HG03135 (cell line): ENCODE measurements around the gene SIGLEC1.

Source experiments
- ATAC-seq: cut with Tn5 transposase; IDR thresholded peaks from one replicate; pipeline ENCODE4 v1.9.1; 2021; ENCODE audit warnings: mild to moderate bottlenecking, moderate library complexity; ENCODE audit not compliant: unreplicated experiment

The SIGLEC1 gene

DNA sequence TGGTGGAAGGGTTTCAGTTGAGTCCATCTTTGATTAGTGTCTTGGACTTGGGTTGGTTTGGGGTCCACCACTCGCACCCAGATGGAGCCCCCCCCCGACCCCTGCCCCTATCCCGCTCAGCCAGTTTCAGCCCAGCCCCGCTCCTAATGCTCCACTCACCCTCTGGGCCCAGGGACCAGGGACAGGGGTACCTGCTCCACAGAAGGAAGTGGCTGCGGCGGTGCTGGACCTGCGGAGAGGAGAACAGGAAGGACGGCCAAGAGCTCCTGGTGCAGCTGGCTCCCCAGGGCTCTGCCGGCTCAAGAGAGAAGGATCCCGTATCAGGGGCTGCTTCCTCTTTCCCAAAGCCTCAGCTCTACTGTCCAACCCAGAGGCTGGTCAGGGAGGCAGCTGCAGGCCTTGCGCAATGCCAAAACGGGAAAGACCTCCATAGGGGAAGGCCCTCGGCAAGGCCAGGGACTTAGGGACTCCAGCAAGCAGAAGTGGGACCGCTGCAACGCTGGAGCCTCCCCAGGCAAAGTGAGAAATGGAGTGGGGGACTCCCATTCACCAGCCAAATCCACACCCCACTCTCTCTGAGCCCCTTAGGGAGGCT, at the start of gene SIGLEC1:
TSS of gene SIGLEC1 (minus strand) at position 322 of the 595 bp plus-strand sequence. CDS start 5,472 bp downstream, outside the sequence.
- ATAC-seq = no peak

DNA sequence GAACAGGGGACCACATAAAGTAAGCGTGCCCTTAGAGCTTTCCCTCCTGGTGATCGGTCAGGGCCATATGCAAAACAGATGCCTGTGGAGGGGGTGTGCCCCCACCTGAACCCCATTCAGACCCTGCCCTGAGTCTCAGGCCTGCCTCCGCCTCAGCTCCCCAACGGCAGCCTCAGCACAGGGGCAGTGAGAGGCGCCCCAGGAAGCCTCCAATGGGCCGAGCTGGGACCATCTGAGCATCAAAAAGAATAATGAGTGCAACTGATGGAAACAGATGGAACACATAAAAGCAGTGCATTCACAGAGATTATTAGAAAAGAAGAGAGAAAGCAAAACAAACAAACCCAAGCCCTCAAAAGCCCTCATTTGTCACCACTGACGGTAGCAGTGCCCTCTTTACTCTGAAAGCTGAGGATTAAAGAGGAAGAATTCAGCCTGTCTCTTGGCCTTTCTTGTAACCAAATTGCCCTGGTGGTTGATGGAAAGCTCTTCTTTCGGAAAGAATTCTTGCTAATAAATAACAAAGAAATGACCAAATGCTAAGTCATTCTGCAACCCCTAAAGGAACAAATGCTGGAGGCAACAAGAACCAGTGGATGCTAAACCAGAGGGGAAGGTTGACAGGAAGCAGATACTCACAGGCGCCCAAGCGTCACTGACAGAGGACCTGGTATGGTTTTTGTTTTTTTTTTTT, 48.4 kb upstream of the SIGLEC1 start:
- no peak for ATAC-seq

DNA sequence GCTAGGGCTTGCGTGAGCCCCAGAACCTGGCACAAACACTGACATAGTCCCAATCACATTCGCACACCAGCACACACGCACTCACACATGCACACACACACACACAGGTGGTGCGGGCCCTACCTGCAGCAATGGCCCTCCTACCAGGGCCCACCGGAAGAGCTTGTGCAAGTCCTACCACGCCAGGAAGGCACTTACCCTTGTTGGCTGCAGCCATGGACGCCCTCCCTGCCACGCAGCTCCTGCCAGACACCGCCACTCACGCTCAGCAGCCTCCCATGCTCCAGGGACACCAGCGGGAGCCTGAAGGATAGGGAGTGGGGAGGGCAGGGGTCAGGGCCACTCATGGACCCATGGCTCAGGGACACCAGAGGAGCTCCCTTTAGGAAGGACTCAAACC, 47.5 kb upstream of the SIGLEC1 start:
- no peak for ATAC-seq

DNA sequence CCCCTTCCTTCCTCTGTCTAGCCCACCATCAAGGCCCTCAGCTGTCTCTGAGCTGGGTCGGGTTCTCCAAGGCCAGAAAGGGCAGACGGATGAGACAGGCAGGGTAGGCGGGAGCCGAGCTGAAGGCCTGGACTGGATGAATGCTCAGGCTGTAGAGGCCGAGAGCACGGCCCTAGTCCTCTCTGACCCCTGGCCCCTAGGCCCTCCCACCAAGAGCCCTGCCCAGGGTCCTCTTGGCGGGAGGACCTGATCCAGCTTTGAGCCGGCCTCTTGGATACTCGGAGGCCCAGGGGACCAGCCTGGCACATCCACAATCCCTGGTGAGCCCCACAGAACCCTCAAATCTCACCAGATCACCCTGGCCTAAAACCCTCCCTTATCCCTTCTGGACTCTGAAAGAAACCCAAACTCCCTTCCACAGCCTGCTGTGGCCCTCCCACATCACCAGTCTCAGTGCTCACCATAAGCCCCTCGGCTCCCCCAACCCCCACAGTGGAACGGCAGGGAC, 47.0 kb upstream of the SIGLEC1 start:
- no peak for ATAC-seq

DNA sequence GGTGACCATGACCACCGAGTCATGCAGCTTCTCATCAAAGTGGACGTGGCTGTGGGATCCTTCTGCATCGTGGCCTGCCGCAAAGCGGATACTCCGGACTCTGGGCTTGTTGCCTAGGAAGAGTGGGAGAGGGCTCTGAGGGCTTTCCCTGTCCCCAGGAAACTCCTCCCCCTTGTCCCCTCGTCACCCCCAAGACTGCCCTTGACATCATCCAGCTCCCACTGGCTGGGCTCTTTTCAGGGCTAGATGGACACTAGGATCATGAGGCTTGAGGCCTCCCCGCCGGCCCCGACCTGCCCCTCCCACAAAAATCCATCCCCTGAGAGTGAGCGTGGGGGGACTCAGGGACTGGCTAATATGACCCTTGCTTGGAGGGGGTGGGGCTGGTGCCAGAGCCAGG, 46.2 kb upstream of the SIGLEC1 start:
- ATAC-seq = no peak

DNA sequence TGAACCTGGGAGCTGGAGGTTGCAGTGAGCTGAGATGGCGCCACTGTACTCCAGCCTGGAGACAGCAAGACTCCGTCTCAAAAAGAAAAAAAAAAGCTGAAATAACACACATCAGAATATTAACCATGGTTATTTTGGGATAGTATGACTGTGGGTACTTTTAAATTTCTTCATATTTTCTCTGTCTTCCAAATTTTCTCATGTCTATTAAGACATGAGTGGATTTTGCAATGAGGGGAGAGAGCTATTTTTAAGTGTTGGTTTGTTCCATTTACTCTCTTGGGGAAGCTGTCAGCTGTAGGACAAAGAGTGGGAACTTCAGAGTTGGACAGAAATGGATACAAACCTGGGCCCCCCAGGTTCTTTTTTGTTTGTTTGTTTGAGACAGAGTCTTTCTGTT, 44.9 kb upstream of the SIGLEC1 start:
- ATAC-seq = no peak

DNA sequence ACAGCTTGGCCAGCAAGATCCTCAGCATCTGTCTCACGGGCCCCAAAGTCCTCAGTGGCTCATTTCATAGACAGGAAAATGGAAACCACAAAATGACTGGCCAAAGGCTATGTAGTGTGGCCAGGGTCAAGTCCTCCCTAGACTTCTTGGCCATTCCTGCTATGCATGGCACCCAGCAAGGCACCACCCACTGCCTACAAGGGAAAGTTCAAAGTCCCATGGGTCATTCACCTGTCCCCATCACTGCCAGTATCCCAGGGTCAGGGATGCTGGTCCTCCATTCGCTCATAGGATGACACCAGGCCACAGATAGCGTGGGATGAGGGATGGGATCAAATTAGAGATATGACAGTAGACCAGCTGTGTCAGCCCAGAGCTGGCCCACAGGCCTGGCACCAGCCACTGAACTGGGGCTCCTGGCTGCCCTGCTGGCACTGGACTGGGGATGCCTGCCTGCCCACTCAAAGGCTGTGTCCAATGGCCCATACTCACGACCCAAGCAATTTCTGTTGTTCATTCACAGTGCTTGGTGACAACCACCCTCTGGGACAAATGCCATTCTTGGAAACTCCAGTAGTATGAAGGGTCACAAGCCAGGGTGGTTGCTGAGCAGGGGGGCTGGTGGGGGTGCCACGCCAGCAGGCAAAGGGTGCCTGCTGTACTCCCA, 43.5 kb upstream of the SIGLEC1 start:
- ATAC-seq = no peak

DNA sequence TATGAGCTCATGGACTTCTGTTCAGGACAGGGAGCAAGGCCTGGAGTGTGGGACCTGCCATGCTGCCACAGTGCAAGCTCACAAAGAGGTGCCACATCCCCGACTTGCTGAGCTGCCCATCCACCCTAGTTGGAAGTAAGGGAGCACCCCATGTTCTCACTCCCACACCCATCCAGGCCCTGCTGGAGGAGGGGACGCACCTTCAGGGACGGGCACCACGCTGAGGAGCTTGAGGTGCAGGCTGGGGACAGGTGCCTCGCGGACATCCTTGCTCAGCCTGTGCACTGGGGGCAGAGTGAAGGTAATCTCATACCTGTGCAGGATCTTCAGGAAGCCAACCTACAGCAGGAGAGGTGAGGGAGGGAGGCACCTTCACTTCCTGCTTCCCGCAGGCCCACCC, 42.9 kb upstream of the SIGLEC1 start:
- no peak for ATAC-seq

DNA sequence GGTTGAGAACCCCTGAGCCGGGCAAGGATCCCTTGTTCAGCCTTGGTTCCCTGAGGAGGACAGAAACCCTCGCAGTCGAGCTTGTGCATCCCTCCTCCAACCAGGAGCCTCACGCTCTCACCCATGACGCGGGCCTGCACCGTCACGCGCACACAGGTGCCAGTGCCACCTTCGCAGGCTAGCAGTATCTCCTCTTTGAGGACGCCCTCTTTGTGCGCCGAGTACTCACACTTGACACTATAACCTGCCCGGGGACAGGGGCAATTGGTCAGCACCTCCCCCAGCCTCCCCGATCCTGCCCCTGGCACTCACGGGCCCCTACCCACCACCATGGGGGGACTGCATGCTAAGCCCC, 41.9 kb upstream of the SIGLEC1 start:
- no peak for ATAC-seq

DNA sequence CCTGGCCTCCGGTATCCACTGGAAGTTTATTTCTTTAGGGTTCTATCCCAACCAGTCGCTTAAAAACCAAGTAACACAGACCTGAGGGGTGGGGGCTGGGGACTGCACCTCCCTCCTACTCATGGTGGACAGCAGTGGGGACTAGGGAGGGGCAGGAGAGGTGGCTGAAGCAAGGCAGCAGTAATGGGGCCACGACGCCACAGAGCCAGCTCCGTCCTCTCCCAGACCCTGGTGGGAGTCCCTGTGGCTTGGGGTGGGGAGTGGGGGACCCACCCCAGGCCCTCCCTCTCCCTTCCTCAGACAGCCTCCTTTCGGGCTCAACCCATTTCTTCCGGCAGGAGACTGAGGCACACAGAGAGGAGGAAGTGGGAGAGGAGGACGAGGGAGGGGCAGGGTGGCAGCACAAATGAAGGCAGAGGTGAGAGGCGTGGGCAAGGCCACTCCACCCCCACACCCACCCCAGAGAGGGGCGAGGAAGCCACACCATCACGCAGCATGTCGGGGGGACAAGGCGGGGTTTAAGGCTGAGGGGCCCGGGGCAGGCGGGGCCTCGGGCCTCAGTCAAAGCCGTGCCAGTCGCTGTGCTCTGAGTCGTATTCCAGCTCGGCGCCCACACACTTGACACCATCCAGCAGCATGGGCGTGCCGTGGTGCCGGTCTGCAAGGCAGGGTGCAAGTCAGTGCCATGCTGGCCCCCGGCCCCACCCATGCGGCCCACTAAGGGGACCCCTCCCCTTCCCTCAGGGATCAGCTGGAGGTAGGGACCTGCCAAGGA, 41.3 kb upstream of the SIGLEC1 start:
- no peak for ATAC-seq

DNA sequence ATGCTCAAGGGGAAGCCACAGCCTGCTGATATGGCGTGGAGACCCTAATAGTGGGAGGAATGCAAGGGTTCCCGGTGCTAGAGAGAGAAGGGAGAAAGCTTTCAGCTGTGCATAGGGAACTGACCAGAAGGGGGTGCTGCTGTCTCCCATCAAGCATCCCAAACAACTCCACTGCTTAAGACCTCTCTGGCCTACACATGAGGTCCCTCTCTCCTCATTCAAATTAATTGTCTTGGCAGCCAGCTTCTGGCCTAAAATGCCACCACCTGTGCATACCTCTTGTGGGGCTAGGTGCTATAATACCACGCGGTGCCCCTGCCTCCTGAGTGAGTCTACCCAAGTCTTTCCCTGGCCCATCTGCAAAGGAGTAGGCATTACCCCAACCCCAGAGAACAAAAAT, 40.7 kb upstream of the SIGLEC1 start:
- ATAC-seq = no peak

DNA sequence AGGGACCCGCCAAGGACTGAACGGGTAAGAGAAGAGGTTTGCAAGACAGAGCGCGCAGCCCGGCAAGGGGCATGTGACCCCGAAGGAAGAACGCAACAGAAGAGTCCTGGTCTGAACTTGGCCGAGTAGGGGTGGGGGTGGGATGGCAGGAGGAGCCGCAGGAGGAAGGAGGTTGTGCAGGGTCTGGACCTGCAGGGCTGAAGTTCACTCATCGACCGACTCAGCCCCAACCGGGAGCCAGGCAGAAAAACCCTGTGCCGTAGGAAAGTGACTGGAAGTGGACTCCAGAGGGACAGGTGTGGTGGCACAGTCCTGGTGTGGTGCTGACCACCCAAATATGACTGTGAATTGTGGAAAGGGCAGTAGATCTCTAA, 40.0 kb upstream of the SIGLEC1 start:
- ATAC-seq = no peak

DNA sequence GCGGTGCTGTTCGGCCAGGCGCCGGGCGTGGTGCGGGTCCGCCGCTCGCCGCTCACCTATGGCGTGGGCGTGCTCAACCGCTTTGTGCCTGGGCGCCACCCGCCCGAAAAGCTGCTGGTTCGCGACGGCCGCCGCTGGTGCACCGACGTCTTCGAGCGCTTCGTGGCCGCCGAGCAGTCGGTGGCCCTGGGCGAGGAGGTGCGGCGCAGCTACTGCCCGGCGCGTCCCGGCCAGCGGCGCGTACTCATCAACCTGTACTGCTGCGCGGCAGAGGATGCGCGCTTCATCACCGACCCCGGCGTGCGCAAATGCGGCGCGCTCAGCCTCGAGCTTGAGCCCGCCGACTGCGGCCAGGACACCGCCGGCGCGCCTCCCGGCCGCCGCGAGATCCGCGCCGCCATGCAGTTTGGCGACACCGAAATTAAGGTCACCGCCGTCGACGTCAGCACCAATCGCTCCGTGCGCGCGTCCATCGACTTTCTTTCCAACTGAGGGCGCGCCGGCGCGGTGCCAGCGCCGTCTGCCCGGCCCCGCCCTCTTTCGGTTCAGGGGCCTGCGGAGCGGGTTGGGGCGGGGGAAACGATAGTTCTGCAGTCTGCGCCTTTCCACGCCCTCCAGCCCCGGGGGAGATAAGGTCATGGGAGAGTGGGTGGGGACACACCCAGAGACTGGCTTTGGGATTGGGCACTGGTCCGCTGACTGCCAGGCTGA, 39.4 kb upstream of the SIGLEC1 start:
- ATAC-seq = no peak

DNA sequence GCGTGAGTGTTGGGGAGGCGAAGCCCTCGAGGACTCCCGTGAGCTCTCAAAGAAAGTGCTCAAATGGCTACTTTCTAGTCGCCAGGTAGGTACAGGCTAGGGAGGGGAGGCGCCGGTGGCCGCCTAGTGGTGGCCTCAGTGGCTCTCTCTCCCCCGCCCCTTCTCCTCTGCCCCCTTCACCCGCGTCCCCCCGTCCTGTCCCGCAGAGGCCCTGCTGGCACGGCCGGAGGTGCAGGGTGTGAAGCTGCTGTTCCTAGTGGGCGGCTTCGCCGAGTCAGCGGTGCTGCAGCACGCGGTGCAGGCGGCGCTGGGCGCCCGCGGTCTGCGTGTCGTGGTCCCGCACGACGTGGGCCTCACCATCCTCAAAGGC, 38.9 kb upstream of the SIGLEC1 start:
- no peak for ATAC-seq

DNA sequence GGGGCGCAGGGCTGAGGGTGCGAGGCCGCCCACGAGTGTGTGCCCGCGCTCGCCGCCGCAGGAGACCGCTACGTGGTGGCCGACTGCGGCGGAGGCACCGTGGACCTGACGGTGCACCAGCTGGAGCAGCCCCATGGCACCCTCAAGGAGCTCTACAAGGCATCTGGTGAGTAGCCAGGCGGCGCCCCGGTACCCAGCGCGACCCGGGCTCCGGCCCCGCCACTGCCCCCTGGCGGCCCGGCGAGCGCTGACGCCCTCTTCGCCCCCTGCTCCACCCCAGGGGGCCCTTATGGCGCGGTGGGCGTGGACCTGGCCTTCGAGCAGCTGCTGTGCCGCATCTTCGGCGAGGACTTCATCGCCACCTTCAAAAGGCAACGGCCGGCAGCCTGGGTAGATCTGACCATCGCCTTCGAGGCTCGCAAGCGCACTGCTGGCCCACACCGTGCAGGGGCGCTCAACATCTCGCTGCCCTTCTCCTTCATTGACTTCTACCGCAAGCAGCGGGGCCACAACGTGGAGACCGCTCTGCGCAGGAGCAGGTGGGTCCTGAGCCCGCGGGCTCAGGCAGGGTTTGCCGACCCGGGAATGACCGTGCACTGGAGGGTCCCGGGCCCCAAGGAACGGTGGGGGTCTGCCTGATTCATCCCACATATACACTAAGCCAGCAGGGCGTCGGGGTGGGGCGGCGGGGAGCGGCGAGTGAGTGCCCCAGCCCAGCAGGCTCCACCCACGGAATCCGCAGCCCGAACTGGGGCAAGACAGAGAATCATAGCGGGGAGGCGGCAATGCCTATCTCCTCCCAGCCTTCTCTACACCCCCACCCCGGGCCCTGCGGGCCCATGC, 37.5 kb upstream of the SIGLEC1 start:
- no peak for ATAC-seq

DNA sequence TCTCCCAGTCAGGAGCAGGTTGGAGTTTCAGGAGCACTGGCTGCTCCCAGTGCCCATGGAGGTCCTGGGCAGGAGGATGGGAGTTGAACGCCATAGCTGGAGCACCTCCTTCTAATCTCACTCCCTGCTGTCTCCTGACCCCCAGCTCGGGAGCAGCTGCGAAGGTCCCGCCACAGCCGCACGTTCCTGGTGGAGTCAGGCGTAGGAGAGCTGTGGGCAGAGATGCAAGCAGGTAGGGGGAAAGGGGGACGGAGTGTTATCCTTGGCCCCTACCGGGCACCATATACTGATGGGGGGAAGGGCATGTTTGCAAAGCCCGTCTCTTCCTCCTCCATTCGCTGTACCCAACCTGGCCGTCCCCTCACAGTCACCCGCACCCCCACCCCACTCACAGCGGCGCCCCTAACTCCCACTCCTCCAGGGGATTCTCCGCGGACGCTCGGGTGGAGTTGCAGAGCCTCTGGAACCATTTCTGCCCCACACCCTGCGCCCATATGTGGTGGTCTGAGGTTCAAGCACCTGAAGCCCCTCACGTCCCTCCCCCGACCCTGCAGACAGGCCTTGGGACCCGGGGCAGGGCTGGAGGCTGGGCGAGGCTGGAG, 36.8 kb upstream of the SIGLEC1 start:
- no peak for ATAC-seq

DNA sequence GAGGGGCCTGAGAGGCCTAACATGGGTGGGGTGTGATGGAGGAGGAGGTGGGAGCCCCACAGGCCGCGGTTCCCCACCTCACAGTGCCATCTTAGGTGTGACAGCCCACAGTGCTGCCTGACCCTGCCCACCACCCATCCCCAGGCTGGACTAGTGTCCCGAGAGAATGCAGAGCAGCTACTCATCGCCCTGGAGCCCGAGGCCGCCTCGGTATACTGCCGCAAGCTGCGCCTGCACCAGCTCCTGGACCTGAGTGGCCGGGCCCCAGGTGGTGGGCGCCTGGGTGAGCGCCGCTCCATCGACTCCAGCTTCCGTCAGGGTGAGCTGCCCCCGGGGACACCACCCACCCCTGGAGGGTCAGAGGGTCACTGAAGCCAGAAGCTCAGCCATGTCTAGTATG, 35.7 kb upstream of the SIGLEC1 start:
- no peak for ATAC-seq

DNA sequence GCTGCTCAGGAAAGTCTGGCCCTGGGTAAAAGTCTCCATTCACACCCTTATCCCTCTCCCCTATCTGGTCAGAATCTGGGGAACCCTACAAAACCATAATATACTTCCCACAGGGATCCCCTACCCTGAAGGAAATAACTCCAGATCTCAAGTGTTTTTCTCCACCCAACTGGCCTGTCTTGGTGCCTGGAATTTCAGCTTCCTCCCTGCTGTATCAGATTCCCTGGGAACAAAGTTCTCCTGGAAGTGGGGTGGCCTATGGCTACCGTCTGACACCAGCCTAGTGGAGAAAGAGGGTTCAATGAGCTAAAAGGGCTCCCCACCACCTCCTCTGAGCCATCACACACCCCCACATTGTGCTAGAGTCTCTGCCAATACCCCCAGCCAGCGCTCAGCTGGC, 35.1 kb upstream of the SIGLEC1 start:
- no peak for ATAC-seq

DNA sequence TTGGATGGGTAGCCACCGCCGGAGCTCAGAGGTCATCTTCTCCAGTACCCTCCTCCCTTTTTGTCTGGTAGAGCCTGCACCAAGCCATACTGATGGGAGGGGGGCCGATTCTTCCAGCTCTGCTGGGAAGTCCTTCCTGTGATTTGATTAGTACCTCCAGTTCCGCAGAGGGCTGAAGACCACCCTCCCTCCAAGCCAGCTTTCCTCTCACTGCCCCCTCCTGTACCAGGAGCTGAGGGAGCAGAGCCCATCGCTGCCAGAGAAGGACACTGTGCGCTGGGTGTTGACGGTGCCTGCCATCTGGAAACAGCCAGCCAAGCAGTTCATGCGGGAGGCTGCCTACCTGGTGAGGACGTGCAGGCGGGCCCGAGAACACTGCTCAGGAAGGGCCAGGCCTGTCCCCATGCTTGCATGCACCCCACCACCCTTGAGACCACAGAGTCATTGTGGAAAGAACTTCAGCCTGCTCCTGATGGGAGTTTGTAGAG, 33.3 kb upstream of the SIGLEC1 start:
- ATAC-seq = no peak
